GM19099 (cell line): ENCODE data around the gene SMPD2.

Experiments
- POLR2A ChIP-seq: IDR thresholded peaks from 3 replicates; pipeline ENCODE4 v1.6.1; 2011; ENCODE audit warnings: low read depth; ENCODE audit not compliant: insufficient read length; ENCODE audit errors: extremely low read depth

Gene SMPD2

DNA sequence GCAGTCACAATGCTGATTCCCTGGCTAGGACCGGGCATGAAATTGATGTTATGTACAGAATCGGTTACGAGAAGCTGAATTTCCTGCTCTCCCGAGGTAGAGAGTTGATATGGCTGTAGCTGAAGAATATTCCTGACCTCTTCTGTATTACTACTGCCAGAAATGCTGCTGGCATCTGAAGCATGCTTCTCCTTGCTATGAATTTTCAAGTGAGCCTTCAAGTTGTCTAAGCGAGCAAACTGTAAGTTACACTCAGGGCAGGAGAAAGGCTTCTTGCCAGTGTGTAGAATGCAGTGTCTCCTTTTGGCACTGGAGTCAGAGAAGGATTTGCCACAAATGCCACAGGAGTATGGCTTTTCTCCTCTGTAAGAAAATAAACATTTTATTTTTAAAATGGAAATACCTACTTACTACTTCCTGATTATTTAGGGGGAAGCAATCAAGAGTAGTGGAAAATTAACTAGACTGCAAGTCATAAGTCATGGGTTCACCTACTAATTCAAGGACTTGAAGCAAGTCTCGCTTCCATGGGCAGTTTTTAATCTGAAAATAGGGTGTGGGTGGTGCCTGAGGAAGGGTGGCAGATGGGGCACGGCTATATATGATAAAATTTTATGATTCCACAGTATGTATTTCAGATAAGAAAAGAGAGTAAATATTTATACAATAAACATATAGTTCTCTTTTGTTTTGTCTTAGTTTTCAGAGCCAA lies 25.8 kb downstream of the SMPD2 start:
- TF ChIP-seq POLR2A = no peak

DNA sequence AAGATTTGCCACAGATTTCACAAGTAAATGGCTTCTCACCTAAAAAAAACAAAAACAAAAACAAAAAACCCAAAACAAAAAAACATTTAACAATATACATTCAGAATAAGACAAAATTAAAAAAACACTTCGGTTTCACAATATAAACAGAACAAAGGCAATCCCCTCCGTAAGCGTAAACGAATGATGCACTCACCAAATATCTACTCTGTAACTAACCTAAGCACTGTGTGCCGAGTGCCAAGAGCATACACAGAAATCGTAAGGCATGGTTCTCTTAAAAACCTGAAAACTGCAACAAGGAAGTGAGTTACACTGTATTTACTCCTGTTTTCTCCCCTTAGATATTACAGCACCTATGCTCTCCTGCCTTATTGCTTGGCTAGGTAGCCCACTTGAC lies 27.2 kb downstream of the SMPD2 start:
- TF ChIP-seq POLR2A = no peak

DNA sequence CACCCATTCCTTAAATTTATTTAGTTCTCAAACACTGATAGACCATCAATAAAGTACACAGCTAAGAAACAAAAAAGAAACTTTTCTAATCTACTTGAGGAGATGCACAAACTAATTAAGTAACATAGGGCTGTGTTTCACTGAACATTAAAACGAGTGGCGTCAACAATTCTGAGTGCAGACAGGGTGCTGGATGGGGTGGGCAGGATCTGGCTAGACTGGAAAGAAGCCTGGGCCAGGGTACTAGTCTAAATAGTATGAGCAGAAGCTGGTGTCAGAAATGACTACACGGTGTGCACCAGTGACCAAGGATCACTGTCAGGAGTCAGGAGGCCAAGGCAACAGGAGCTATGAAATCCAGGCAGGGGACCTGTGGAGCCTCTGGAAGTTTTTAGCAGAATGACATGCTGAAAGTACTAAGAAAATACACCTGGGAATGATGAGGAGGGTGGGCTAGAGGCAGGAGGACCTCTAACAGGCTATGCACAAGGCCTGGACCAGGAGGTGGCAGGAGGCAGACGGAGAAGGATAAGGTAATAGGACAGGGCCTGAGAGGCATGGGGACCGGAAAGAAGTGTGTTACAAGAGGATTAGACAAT lies 29.2 kb downstream of the SMPD2 start:
- TF ChIP-seq POLR2A = no peak

DNA sequence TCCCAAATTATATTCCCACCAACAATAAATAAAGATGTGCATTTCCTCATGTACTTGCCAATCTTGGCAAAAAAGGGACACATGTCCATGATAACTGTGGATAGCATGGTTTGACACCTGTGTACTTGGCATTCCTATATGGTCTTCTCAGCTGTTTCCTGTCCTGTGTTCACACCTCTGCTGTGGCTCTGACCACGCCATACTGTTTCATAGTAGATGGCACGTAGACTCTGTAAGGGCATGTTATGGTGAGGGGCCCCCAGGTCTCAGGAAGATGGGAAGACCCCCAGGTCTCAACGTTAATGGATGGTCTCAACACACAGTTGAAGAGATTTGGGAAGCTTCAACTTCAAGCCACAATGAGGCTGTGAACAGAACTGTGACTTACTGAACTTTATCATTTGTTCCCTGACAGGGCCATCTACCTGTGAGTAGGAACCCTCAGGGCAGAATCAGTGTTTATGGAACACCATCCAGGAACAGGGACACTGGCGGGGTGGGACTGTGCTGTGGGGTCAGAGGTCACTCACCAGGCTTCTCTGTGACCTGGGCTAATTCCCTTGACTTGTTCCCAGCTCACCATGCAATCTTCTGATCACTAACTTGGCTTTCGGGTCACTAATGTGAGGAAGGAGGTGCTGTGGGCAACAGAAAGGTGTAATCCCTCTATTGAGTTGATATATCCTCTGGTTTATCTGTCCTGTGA lies 30.7 kb downstream of the SMPD2 start:
- no peak for TF ChIP-seq POLR2A

DNA sequence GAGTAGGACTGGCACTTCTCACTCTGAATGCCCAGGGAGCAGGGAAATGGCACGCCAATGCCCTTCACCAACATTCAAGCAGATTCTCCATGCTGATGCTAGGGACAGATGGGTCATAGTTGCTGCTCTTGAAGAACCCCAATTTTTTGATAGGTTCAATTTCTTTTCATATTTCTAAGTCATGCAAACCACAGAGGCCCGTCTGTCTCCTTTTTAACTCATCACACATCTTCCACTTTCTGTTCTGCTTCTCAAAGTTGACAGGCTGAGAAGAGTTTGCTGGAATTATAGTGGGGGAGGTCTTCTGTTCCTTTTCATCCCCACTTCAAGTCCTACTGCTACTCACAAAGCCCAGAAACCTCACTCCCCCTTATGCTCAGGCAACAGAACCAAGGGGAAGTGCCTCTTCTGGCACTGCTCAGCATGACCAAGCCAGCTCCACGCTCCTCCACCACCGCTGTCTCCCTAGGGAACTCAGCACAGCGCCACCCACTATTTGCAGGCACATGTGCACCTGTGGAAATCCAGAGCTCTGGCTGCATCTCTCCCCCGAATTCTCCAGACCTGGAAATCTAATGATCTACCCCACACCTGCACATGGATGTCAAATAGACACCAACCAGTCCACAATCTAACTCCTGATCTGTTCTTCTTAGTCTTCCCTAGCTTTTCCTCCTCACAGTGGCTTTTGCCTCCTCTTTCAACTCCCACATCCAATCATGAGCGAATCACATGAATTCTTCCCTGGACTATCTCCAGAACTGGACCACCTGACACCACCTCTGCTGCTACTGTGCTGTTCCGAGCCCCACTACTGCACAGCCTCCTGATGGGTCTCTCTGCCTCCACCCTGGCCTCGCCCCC lies 31.8 kb downstream of the SMPD2 start:
- no peak for TF ChIP-seq POLR2A

DNA sequence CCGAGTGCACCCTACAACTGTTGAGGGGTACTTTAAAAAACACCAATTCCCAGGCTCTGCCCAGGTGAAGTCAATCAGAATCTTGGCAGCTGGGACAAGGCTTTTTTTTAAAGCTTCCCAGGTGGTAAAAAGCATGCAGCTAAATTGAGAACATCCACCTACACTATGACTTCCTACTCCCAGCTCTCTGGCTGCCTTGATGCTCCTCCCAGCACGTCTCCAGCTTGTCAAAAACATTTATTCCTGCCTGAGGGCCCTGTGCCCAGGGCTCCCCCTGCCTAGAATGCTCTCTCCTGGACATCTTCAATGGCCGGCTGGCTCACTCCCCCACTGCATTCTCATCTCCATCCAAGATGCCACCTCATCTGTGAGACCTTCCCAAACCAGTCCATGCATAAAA lies 32.6 kb downstream of the SMPD2 start:
- TF ChIP-seq POLR2A = no peak

DNA sequence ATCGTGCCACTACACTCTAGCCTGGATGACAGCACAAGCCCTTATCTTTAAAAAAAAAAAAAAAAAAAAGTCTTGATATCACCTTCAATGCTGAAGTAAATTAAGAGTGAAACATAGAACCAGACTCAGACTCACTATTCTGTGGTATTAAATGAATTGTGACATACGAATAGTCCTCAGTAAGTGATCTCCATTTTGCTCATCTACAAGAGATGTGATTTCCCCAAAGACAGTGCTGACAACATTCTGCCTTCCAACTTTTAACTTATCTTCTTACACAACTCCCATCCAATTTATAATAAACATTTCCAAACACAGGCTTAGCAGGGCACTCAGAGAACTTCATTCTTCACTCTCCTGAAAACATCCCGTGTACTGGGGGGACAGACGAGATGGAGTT lies 34.5 kb downstream of the SMPD2 start:
- TF ChIP-seq POLR2A = no peak

DNA sequence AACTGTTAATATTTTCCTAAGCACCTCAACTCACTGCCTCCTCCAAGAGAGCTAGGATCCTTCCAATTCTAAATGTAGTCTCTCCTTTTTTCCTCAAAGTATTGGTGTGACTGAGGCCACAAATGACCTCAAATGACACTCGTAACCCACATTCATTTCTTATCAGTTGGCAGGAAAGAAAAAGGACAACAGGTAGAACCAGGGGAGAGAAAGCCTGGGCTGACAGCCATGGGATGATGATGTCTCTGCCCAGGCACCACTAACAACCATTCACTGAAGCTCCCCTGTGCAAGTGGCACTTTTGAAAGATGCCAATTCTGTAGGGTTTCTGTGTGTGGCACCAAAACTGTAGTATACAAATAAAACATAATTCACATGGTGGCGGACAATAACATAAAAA lies 35.1 kb downstream of the SMPD2 start:
- TF ChIP-seq POLR2A = no peak

DNA sequence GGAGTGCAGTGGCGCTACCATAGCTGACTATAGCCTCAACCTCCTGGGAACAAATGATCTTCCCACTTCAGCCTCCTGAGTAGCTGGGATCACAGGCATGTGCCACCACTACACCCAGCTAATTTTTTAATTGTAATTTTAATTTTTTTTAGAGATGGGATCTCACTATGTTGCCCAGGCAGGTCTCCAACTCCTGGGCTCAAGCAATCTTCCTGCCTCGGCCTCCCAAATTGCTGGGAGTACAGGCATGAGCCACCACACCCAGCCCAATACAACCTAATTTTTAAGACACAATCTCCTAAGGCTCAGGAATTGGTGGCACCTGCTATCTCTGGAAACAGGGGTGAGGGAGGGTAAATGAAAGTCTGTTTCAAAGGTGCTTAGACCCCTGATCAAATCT lies 36.7 kb downstream of the SMPD2 start:
- TF ChIP-seq POLR2A = no peak

DNA sequence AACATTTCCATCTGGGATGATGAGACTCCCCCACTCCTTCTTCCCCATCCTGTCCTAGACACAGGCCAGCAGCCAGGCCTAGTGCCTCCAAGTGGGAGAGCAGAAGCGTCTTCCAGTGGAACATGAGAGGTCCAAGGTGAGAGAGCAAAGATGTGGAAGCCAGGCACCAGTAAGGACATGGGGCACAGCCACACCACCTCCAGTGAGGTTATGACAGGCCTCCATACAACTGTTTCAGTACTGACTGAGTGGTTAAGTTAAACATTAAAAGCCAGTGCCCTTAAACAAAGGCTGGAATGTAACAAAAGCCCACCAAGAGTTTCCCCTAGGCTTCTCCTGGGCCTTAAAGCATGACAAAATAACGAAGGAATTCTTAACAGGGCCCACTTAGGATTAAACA lies 37.2 kb downstream of the SMPD2 start:
- TF ChIP-seq POLR2A = no peak

DNA sequence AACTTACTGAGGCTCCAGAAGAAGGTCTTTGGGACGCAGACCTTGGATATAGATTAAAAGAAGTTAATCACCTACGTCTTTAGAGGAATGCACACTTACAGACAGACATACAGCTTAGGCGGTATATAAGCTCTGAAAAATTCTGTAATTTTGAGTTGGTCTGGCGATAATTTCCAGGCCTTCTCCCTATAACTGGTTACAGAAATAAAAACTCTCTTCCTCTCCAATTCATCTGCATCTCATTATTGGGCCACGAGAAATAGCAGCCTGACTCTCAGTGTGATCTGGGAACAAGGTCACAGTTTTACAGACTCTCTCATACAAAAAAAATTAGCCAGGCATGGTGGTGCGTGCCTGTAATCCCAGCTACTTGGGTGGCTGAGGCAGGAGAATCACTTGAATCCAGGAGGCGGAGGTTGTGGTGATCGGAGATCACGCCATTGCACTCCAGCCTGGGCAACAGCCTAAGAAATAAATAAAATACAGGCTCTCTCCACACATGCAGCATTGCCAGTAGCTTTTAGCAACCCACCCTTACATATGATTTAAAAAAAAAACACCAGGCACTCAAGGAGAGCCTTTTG lies 37.8 kb downstream of the SMPD2 start:
- TF ChIP-seq POLR2A = no peak

DNA sequence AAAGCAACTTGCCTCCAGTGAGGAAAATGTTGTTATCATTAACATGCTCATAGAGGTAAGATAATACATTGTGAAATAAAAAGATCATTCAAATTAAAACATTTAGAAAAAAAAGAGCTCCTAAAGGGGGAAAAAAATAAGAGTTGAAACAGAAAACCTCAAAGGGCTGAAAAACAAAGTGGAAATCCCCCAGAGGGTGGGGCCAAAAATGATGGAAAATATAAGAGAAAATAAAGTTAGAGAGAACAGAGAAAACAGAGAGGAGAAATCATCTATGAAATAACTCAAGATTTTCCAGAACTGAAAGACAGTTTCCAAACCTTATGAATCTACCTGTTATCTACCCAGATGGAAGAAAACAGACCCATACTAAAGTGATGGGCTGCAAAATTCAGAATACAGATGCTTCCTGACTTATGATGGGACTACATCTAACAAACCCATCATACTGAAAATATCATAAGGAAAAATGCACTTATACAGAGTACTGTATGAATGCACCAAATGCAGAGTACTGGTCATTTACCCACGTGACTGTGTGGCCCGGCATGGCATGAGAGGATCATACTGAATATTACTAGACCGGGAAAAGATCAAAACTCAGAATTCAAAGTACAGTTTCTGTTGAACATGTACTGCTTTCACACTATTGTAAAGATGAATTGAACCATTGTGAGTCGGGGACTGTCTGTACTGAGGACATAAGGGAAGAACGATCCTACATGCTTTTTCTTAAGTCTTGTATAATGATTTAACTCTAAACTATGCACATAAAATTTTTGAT lies 38.5 kb downstream of the SMPD2 start:
- TF ChIP-seq POLR2A = no peak

DNA sequence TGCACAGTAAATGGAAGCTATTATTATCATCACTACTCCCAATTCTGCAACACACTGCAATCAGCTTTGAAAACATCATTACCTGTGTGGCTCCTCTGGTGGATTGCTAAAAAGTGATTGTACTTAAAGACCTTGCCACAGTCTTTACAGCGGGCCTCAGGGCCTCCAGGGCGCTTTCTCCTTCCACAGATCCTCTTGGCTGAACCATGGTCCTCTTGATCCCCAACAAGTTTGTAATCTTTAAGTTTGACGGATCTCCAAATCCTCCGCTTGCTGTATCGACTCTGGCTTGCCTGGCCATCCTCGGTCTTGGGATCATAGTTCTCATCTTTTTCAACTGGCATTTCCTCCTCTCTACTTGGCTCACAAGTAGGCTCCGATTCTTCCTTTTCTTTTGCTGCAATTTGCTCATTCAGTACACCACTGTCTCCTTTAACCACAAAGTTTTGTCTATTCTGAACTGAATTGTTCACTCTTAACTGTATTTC lies 40.5 kb downstream of the SMPD2 start:
- no peak for TF ChIP-seq POLR2A
